ENCODE measurements around the gene SNTB2. TPM values are rescaled to one million over a fixed set of nuclear protein-coding genes. Genes with fewer than 3 reads are reported as not detected.

SNTB2 gene
- total and polyA plus RNA-seq, 9 of the 15 experiments (the other 6 are each of a cell fraction or from before 2014, with no cell fraction given): 1.2 to 13.7 (median 5.7) TPM

DNA sequence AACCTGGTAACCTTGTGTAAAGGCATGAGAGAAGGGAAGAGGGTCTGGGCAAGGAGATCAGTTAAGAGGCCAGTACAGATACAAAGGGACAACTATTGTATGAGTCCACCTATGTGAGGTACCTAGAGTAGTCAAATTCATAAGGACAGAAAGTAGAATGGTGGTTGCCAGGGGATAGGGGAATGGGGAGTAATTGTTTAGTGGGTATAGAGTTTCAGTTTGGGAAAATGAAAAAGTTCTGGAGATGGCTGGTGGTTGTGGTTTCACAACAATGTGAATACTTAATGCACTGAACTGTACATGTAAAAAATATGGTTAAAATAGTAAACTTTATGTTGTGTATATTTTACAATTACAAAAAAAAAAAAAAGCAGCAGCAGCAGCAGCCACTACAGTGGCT is 49.4 kb downstream of the SNTB2 start:
- ChIA-PET POLR2A (no interaction called here), CTCF (ENCODE audit: low intra/inter-chr PET ratio) (no interaction called here)
- intact Hi-C loops (cut with micrococcal nuclease) (no loop called here), in situ Hi-C loops (cut with MboI) (no loop called here)
- no peak for DNase-seq (ENCODE audit: extremely low read depth in 1 of 4, low spot score in 3 of 4)
- H3K27me3 ChIP-seq (ENCODE audit: control insufficient read depth in 2 of 2, insufficient read depth in 2 of 2, low read length in 2 of 2): no peaks in the 10 kb centered on the region
- no peak overlapping the region for H3K9ac ChIP-seq (ENCODE audit: insufficient read depth in 1 of 2, low read depth in 2 of 2, low read length in 2 of 2)
- H3K9me1 ChIP-seq (ENCODE audit: control insufficient read depth, insufficient read depth, low read length): no peaks in the 10 kb centered on the region
- no peak for FAIRE-seq
- H3K4me1 ChIP-seq (replicated peaks in 1 of 2; ENCODE audit: control insufficient read depth in 2 of 2, insufficient read depth in 2 of 2, low read length in 2 of 2): no peaks in the 10 kb centered on the region; a peak in 1 of 5 replicates
- H3K9me3 ChIP-seq (replicated peaks; ENCODE audit: control insufficient read depth, insufficient read depth, low read depth, low read length): no peaks in the 10 kb centered on the region
- no peak overlapping the region for H3K4me2 ChIP-seq (ENCODE audit: insufficient read depth, low read length)
- ATAC-seq: no peak
- H4K20me1 ChIP-seq (replicated peaks; ENCODE audit: control insufficient read depth, insufficient read depth, low read length): no peaks in the 10 kb centered on the region
- BruUV-seq (replicated peaks): no TSS peak
- H3K79me2 ChIP-seq (ENCODE audit: control insufficient read depth, insufficient read depth, low read length): no peaks in the 10 kb centered on the region
- no peak overlapping the region for H2AFZ ChIP-seq (ENCODE audit: low read depth, low read length)
- TF ChIP-seq, protein P1, sequence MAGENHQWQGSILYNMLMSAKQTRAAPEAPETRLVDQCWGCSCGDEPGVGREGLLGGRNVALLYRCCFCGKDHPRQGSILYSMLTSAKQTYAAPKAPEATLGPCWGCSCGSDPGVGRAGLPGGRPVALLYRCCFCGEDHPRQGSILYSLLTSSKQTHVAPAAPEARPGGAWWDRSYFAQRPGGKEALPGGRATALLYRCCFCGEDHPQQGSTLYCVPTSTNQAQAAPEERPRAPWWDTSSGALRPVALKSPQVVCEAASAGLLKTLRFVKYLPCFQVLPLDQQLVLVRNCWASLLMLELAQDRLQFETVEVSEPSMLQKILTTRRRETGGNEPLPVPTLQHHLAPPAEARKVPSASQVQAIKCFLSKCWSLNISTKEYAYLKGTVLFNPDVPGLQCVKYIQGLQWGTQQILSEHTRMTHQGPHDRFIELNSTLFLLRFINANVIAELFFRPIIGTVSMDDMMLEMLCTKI (IDR thresholded peaks at IDR 0.05; ENCODE audit: partially characterized antibody): no peak
- no peak for TF ChIP-seq PURB (CRISPR knock-in tag; IDR thresholded peaks at IDR 0.05; ENCODE audit: low read depth)
- H3K4me3 ChIP-seq: no peak overlapping the region
- H3K36me3 ChIP-seq (ENCODE audit: control insufficient read depth, insufficient read depth, low read length): no peaks in the 10 kb centered on the region
- H3K27ac ChIP-seq (ENCODE audit: extremely low read depth, low read depth, low read length): no peak overlapping the region

DNA sequence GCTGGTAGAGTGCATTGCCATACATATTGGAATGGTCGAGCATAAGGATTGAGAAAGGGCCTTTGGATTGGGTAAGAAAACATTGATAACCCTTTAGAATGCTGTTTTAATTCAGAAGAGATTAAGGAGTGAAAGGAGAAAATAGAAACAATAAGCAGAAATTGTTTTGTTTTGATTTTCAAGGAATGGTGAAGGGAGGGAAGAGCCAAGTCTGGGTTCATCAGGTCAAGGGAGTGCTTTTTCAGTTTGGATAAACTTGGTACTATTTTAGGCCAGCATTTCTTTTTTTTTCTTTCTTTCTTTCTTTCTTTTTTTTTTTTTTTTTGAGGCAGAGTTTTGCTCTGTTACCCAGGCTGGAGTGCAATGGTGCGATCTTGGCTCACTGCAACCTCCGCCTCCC is 50.3 kb downstream of the SNTB2 start:
- Histone ChIP-seq H3K9ac (ENCODE audit: insufficient read depth in 1 of 2, low read depth in 2 of 2, low read length in 2 of 2) (no peak overlapping the region), H3K27ac (ENCODE audit: extremely low read depth, low read depth, low read length) (no peak overlapping the region), H3K36me3 (ENCODE audit: control insufficient read depth, insufficient read depth, low read length) (no peaks in the 10 kb centered on the region), H3K4me2 (ENCODE audit: insufficient read depth, low read length) (no peak overlapping the region), H4K20me1 (replicated peaks; ENCODE audit: control insufficient read depth, insufficient read depth, low read length) (no peaks in the 10 kb centered on the region), H2AFZ (ENCODE audit: low read depth, low read length) (no peak overlapping the region), H3K79me2 (ENCODE audit: control insufficient read depth, insufficient read depth, low read length) (no peaks in the 10 kb centered on the region), H3K4me3 (no peak overlapping the region), H3K9me1 (ENCODE audit: control insufficient read depth, insufficient read depth, low read length) (no peaks in the 10 kb centered on the region), H3K9me3 (replicated peaks; ENCODE audit: control insufficient read depth, insufficient read depth, low read depth, low read length) (no peaks in the 10 kb centered on the region), H3K4me1 (replicated peaks in 1 of 2; ENCODE audit: control insufficient read depth in 2 of 2, insufficient read depth in 2 of 2, low read length in 2 of 2) (no peaks in the 10 kb centered on the region; a peak in 1 of 5 replicates), H3K27me3 (ENCODE audit: control insufficient read depth in 2 of 2, insufficient read depth in 2 of 2, low read length in 2 of 2) (no peaks in the 10 kb centered on the region)
- ATAC-seq: no peak
- intact Hi-C loops (cut with micrococcal nuclease) (no loop called here), in situ Hi-C loops (cut with MboI) (no loop called here)
- ChIA-PET POLR2A (no interaction called here), CTCF (ENCODE audit: low intra/inter-chr PET ratio) (no interaction called here)
- no peak for FAIRE-seq
- DNase-seq (ENCODE audit: extremely low read depth in 1 of 4, low spot score in 3 of 4): no peak
- no TSS peak for BruUV-seq (replicated peaks)
- TF ChIP-seq ARID3A (IDR thresholded peaks at IDR 0.05; ENCODE audit: borderline replicate concordance, low read depth, low read length) (no peak), SIN3B (IDR thresholded peaks at IDR 0.05; ENCODE audit: low read depth) (no peak), MCM2 (IDR thresholded peaks at IDR 0.05; ENCODE audit: low read depth) (no peak), POLR2AphosphoS5 (IDR thresholded peaks at IDR 0.05; ENCODE audit: control insufficient read depth, insufficient read depth, low read depth, low read length) (no peak), BCOR (IDR thresholded peaks at IDR 0.05) (no peak)
- 25% methylated on average over 1 of the region's 3 CpGs for WGBS (ENCODE audit: insufficient coverage, low coverage, missing lambda C conversion rate)

All from K562 (cell line).